Neural progenitor cell (in vitro differentiated cells): ENCODE results near the gene GGA1.

Experiments used
- CTCF ChIP-seq: fragments of 200-600 bp; sonication (generic); IDR thresholded peaks from 2 replicates; pipeline ENCODE4 v1.5.1; 2017; ENCODE audit warnings: antibody characterized with exemption, mild to moderate bottlenecking
- EZH2 ChIP-seq: fragments of 200-600 bp; sonication (generic); IDR thresholded peaks from 2 replicates; pipeline ENCODE4 v1.6.1; 2017; ENCODE audit warnings: antibody characterized with exemption, mild to moderate bottlenecking, moderate library complexity
- EZH2phosphoT487 ChIP-seq: fragments of 200-600 bp; sonication (generic); IDR thresholded peaks from 2 replicates; pipeline ENCODE4 v1.6.1; 2017; ENCODE audit warnings: antibody characterized with exemption

- TF ChIP-seq CTCF: no peak
- no peak for TF ChIP-seq EZH2
- TF ChIP-seq EZH2phosphoT487: no peak
These were observed 12.8 kb downstream of the GGA1 start for GRCh38 chr22:37621352-37621860.
